Activated T-helper 1 cell treated with anti-CD3 and anti-CD28 coated beads, Interleukin-2, amount 50 U/mL, for 16 hours (primary cell): ENCODE data around the gene DNAJB4.
"Not testable (repeated sequence)": the region's sequence is repeated elsewhere in the genome, so short reads cannot be mapped to it uniquely, and the experiment has no call there.

Source experiments
- DNase-seq, 2 donors: peaks; one replicate each; pipeline ENCODE4 v3.0.0-alpha.2; 2020; ENCODE audit warnings: low read depth in 1 of 2, low spot score in 1 of 2

Gene DNAJB4

GRCh38 chr1:77990629-77991204, 14.0 kb upstream of the DNAJB4 start:
- no peak for DNase-seq

GRCh38 chr1:77991638-77992037, 13.1 kb upstream of the DNAJB4 start:
- DNase-seq: no peak

GRCh38 chr1:77994117-77994705, 10.5 kb upstream of the DNAJB4 start:
- DNase-seq: no peak

GRCh38 chr1:77996734-77997133, 8.0 kb upstream of the DNAJB4 start:
- no peak for DNase-seq

GRCh38 chr1:78000536-78000935, 4.2 kb upstream of the DNAJB4 start:
- DNase-seq: not testable (repeated sequence)

GRCh38 chr1:78003070-78003746, 1.5 kb upstream of the DNAJB4 start:
- DNase-seq: no peak

GRCh38 chr1:78003882-78004718, 639 bp upstream of the DNAJB4 start:
- peak in 1 of 2 donors; percentile 23 for DNase-seq

- DNase-seq: no peak
Observed at GRCh38 chr1:78005448-78005722, 646 bp downstream of the DNAJB4 start.

- DNase-seq: no peak
Observed at GRCh38 chr1:78005755-78006154, 1.0 kb downstream of the DNAJB4 start.

- DNase-seq: no peak
Observed at GRCh38 chr1:78006521-78006920, 1.8 kb downstream of the DNAJB4 start.

GRCh38 chr1:78007677-78008341, 3.1 kb downstream of the DNAJB4 start:
- DNase-seq: no peak

- no peak for DNase-seq
Observed at GRCh38 chr1:78009276-78009675, 4.5 kb downstream of the DNAJB4 start.

GRCh38 chr1:78009836-78010235, 5.1 kb downstream of the DNAJB4 start:
- no peak for DNase-seq

- no peak for DNase-seq
Observed at GRCh38 chr1:78011050-78011449, 6.3 kb downstream of the DNAJB4 start.

GRCh38 chr1:78015148-78015547, 10.4 kb downstream of the DNAJB4 start:
- no peak for DNase-seq

- no peak for DNase-seq
Observed at GRCh38 chr1:78019024-78019423, 14.3 kb downstream of the DNAJB4 start.

GRCh38 chr1:78021134-78021533, 16.4 kb downstream of the DNAJB4 start:
- not testable (repeated sequence) for DNase-seq

GRCh38 chr1:78029793-78030192, 25.1 kb downstream of the DNAJB4 start:
- DNase-seq: no peak

- DNase-seq: no peak
Observed at GRCh38 chr1:78032996-78033796, 28.5 kb downstream of the DNAJB4 start.

- DNase-seq: no peak
Observed at GRCh38 chr1:78033797-78034172, 29.0 kb downstream of the DNAJB4 start.

- no peak for DNase-seq
Observed at GRCh38 chr1:78035121-78035520, 30.4 kb downstream of the DNAJB4 start.
